ENCODE measurements around the gene BPIFB3.

BPIFB3 gene

GRCh38 chr20:33016581-33017109 is 37.1 kb upstream of the BPIFB3 start:
- FAIRE-seq = no peak

GRCh38 chr20:33017542-33017941 is 36.2 kb upstream of the BPIFB3 start:
- no peak for FAIRE-seq

GRCh38 chr20:33018169-33018931 is 35.4 kb upstream of the BPIFB3 start:
- no peak for FAIRE-seq

DNA sequence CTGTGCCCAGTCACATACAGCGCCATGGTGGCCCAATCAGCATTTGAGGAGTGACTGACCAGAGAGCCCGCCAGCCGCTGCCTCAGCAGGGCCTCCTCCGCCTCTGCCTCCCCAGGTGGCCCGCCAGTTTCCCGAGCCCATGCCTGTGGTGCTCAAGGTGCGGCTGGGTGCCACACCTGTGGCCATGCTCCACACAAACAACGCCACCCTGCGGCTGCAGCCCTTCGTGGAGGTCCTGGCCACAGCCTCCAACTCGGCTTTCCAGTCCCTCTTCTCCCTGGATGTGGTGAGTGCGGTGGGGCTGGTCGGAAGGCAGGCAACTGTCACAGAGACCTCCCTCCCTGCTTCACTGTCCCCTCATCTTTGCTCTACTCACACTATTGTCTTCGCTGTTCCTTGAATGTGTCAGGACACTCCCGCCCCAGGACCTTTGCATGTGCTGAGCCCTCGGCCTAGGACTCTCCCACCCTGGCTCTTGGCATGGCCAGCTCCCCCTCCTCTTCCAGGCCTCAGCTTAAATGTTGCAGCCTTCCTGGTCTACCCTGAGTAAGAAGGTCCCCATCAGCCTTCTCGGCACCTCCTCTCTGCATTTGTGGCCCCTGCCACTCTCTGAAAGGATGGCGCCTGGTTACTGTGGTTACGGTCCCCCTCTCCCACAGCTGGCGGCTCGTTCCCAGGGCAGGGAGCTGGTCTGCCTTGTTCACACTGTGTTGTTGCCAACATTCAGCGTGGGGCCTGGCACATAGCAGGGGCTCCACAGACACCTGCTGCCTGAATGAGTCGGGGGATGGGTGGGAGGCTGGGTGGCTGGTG is 34.0 kb upstream of the BPIFB3 start:
- no peak for FAIRE-seq

DNA sequence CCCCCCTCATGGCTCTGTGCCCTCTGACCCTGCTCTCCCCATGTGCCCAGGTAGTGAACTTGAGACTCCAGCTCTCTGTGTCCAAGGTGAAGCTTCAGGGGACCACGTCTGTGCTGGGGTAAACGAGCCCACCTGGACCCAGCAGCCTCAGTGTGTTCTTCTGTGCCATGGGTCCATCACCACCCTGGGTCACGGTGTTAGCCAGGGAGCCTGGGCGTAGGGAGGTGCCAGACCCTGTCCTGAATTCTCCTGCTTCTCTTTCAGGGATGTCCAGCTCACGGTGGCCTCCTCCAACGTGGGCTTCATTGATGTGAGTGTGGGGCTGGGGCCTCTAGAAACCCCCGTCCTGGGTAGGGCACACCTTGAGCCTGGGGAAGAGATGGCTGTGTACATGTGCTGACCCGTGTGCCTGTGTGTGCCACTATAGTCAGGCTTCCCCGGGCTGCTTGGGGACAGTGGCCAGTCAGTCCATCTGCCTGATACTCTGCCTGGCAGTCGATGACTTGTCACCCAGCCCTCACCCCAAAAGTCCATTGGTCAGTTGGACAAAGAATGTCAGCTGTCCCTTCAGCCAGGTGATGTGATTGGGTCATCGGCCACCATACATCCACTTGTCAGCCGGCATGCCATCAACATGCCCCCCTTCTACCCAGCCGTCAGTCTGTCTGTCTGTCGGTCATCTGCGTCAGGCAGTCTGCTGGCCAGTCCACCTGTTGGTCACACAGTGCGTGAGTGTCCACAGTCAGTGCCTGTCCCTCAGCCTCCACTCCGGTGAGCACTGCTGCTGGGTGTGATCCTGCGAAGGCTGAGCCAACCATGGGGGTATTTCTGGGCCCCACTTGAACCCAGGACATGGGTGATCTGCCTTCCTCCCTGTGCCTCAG is 33.2 kb upstream of the BPIFB3 start:
- no peak for FAIRE-seq

DNA sequence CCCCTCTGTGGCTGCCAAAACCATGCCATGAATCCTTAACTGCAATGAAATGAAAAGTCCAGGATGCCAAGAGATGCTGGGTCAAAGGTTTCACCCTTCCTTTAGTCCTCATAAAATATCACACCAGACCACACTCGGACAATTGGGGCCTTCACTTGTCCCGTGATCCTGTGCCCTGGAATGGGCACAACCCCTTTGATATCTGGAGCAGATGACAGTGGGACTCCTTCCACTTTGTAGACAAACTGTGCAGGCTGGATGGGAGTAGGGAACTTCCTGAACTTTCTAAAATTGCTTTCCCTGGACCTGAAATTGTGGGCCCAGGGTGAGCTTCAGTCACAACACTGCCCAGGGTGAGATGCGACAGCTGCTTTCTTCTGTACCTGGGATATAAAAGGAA is 31.8 kb upstream of the BPIFB3 start:
- no peak for FAIRE-seq

DNA sequence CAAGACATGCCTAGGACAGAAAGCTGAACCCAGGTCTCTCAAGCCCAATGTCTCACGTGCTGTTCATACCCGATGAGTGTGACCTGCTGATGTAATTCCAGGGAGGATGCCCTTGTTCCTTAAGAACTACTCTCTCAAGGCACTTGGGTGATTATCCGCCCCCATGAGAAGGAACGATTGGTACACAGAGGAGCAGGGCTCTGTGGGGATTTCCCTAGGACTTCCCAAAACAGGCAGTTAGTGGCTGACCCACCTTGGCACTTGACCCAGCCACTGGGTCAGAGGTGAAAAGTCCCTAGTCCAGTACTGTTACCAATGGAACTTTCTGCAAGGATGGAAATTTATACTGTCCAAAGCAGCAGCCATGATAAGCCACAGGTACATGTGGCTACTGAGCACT is 31.4 kb upstream of the BPIFB3 start:
- FAIRE-seq = no peak

DNA sequence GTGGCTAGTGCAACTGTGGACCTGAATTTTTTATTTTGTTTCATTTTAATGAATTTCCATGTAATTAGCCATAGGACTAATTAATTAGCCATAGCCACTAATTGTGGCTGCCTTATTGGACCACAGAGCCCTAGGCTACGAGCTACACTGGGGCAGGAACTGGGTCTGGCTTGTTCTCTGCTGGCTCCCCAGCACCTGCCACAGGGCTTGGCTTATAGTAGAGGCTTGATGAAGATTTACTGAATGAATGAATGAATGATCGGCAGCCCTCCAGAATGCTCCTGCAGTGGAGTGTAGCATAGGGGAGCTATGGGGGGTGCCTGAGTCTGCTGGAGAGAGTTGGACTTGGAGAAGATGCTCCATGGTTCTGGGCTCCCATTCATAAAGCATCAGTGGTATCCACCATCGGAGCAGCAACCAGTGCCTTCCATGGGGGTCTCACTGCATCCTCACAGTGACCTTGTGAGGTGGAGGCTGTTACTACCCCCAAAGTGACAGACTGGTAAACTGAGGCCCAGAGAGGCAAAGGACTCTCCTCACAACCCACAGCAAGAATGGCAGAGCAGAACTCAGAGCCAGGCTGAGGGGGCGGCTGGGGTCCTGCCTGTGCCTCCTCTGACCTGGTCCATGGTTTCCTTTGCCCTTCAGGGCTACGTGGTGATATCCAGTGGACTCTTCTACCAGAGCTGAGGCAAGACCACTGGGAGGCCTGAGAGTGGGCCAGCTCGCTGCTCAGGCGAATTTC is 30.8 kb upstream of the BPIFB3 start:
- no peak for FAIRE-seq

DNA sequence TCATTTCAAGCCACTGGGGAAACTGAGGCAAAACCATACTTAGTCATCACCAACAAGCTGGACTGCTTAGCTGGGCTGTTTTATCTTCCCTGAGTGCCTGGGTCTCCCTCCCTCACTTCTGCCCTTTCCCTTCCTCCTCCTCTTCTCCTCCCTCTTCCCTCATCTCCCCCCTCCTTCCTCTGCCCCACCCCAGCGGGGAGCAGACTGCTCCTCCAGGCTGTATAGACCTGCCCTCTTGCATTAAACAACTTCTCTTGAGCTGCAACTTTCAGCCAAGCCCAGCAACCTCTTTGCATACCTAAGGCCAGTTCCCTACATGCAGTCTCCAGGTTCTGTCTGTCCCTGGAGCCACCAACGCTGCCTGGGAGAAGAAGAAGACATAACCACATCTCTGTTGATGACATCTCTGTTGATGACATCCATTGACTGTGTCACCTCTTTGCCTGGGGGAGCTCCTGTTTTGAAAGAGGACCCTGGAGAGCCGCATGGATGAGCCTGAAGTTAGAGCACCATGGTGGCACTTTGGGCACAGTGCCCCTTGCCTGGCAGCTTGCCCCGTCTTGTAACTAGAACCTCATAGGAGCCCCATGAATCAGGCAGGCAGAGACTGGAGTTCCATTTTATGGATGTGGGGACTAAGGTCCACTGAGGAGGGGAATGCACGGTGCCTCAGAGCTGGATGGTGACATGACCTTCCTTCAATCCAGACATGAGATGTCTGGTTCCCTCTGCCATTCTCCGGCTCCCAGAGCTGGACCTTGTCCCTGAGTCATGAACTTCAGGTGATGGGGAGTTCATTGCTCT is 30.1 kb upstream of the BPIFB3 start:
- FAIRE-seq = no peak

GRCh38 chr20:33024243-33024560 is 29.5 kb upstream of the BPIFB3 start:
- FAIRE-seq = no peak

DNA sequence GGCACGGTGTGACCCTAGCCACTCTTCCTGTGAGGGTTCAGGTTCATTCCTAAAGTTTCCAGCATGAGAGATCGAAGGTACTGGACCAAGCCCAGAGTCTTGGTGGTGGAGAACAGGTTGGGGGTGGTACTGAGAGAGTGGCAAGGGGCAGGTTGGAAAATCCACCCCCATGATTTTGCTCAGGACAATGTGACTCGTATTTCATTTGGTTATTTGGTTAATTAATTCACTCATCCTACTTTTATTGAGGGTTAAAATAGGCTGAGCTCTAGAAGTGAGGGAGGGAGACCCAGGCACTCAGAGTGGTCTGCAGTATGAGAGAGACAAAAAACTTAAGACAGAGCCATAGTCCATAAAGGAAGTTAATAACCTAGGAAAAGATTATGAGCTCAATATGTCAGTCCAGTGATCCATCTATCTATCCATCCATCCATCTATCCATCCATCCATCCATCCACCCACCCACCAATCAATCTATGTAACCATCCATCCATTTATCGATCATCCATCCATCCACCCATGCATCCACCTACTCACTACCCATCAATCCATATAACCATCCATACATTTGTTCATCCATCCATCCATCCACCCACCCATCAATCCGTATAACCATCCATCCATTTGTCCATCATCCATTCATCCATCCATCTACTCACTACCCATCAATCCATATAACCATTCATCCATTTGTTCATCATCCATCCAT is 28.9 kb upstream of the BPIFB3 start:
- no peak for FAIRE-seq

- FAIRE-seq = no peak
Observed at GRCh38 chr20:33025318-33025876, 28.3 kb upstream of the BPIFB3 start.

DNA sequence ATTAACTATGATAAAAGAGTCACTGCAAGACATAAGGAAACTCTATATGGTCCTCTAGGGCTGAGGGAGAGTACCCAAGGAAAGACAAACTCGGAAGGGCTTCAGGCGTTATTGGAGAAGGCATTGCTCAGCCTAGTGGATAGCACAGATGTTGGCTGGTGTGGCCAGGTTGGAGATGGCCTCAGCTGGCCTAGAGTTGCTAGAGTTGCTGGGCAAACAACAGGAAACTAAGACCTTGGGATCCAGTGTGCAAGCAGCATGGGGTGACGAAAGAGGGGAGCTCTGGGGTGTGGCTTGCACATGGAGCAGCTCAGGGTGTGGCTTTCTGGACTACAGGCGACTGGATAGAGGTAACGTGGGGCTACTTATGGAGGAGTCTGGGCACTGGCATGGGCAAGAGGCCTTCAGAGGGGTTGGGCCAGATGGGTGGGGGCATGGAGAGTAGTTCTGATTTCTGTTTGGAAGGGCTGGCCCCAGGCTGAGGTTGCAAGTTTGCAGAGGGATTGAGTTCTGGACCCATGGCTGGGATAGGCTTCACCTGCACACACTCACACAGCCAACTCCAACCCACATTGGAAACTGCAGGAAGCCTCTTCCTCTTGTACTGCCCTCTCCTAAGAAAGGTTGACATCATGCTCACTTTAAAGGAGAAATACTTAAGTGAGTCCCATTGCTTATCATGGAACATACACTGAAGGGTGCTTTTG is 27.5 kb upstream of the BPIFB3 start:
- FAIRE-seq = no peak

DNA sequence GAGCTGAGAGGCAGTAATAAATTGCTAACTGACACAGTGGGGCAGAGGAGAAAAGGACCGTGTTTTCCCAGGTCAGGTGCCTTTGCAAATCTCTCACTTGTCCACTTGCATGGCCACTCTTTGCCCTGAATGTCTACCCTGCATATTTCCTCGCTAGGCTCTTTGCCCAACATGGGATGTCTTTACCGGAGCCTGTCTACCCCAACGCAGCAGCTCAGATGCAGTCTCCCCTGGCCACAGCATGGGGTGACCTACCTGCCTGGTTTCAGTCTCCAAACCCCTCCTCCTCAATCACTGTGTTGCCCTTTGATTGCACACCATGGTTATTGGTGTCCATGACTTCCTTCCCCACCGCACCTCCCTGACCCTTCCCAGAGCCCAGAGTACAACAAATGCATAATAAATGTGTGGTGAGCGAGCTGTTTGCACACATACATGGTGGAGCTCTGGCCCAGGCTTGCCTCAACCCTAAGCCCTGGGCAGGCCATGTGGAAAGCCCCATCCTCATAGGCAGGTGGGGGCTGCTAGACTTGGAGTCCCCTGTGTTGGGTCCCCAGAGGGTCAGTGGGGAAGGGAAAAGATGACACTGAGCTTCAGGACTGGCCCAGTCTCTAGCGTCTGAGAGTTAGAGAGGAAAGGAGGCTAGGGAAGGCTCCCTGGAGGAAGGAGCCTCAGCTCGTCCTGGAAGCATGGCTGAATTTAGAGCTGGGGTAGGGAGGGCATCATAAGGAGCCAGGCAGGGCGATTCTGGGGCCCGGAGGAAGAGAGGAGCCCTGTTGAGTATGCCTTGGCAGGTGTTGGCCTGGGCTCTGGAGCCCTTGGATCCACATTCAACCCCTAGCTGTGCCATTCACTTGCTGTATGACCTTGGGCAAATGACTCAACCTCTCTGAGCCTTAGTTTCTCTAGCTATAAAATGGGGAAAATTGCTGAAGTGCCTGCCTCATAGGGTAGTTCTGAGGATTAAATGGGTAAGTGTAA is 26.6 kb upstream of the BPIFB3 start:
- FAIRE-seq = no peak

DNA sequence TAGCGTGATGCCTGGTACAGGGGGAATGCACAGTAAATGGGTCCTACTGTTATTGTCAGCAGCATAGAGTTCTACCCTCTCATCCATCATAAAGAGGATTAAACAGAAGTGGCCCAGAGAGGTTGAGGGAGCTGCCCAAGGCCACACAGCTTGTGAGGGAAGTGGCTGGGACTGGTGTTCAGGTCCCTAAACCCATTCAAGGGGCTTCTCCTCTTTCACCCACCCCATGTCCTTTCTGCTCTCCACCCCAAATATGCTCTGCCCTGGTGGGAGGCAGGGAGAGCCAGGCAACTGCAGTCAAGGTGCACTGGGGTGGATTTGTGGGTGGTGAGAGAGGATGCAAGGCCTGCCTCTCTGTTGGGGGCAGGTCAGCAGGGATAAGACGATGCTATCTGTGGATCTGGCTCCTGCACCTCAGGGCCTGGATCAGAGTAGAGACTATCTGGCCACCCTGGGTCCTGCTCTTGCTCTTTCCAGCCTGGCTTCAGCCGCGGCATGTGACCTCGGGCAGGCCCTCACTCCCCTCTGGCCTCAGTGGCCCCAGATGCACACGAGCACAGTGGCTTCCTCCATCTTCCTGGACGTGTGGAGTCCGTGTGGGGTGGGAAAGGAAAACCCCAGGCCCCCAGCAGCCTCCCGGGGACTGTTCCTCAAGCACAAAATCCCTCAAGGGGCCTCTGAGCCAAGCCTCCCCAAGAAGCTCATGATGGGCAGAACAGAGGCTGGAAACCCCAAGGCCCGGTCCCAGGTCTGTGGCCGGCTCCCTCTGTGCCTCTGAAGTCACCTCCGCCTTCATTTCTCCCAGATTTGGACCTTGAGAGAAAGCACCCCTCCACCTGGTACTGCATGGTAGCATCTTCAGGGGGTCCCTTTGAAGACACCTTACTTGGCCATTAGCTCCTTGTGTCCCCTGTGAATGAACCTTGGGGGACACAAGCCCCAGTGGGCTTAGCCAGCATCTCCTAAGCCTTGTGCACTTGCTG is 25.6 kb upstream of the BPIFB3 start:
- no peak for FAIRE-seq

DNA sequence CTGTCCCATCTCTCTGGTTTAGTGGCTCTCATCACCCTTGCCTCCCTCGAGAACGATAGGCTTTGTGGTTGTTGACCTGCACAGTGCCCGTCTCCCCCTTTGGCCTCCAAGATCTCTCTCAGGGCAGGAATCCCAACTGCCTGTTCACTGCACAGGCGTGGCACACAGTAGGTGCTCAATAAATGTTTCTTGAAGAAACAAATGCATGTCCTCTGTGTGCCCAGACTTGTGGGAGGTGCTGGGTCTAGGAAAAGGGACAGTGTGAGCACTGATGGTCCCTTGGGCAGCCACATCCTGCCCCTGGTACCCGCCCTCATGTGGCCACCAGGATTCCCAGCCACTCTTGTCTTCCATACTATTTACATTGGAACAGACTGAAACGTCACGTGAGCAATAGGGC is 24.8 kb upstream of the BPIFB3 start:
- no peak for FAIRE-seq

DNA sequence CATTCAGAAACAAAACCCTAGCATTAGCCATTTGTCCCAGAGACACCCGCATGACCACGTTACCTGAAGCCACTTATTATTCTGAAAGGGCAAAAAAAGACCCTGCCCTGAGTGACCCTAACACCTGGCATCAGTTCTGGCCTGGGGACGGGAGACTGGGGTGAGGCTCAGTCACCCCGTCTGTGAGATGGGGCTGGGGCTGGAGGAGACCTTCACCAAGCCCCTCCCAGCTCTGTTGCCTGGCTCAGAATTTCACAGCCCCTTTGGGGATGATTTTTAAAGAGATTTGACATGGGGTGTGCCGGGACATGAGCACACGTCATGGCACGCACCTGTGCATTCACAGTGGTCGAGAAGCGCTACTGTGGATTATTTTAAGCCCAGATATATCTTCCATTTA is 23.6 kb upstream of the BPIFB3 start:
- no peak for FAIRE-seq
